ENCODE results near the gene ADORA2B.

ADORA2B gene

GRCh38 chr17:15967706-15968399 is 22.9 kb downstream of the ADORA2B start:
- no peak for ATAC-seq
- TF ChIP-seq PATZ1 (CRISPR knock-in tag; IDR thresholded peaks at IDR 0.05; ENCODE audit: borderline replicate concordance) (no peak), GLIS3 (CRISPR knock-in tag; IDR thresholded peaks at IDR 0.05) (no peak), CSRNP3 (CRISPR knock-in tag; IDR thresholded peaks at IDR 0.05) (no peak), ZNF8 (CRISPR knock-in tag; IDR thresholded peaks at IDR 0.05) (no peak), CSDC2 (CRISPR knock-in tag; IDR thresholded peaks at IDR 0.05) (no peak), TOX (CRISPR knock-in tag; IDR thresholded peaks at IDR 0.05; ENCODE audit: borderline replicate concordance) (no peak), ESRRG (CRISPR knock-in tag; IDR thresholded peaks at IDR 0.05) (no peak), ZFP3 (CRISPR knock-in tag; IDR thresholded peaks at IDR 0.05) (no peak), ARNTL (CRISPR knock-in tag; IDR thresholded peaks at IDR 0.05; ENCODE audit: borderline replicate concordance, low read depth) (no peak), BACH2 (CRISPR knock-in tag; IDR thresholded peaks at IDR 0.05; ENCODE audit: borderline replicate concordance) (no peak), ZFP30 (CRISPR knock-in tag; IDR thresholded peaks at IDR 0.05) (no peak), TSHZ2 (CRISPR knock-in tag; IDR thresholded peaks at IDR 0.05) (no peak)

- no peak for TF ChIP-seq CSRNP3 (CRISPR knock-in tag; IDR thresholded peaks at IDR 0.05)
- no peak for TF ChIP-seq CREB5 (CRISPR knock-in tag; IDR thresholded peaks at IDR 0.05; ENCODE audit: low read depth)
- TF ChIP-seq GLIS3 (CRISPR knock-in tag; IDR thresholded peaks at IDR 0.05): no peak
- TF ChIP-seq POU6F1 (CRISPR knock-in tag; IDR thresholded peaks at IDR 0.05; ENCODE audit: borderline replicate concordance, low read depth): no peak
- TF ChIP-seq TCF4 (CRISPR knock-in tag; IDR thresholded peaks at IDR 0.05; ENCODE audit: borderline replicate concordance): no peak
- no peak for TF ChIP-seq ZNF8 (CRISPR knock-in tag; IDR thresholded peaks at IDR 0.05)
- no peak for ATAC-seq
Observed at GRCh38 chr17:15969463-15969862, 24.5 kb downstream of the ADORA2B start.

GRCh38 chr17:15970500-15970899 is 25.6 kb downstream of the ADORA2B start:
- ATAC-seq: no peak
- no peak for TF ChIP-seq POU6F1 (CRISPR knock-in tag; IDR thresholded peaks at IDR 0.05; ENCODE audit: borderline replicate concordance, low read depth)
- no peak for TF ChIP-seq RARB (CRISPR knock-in tag; IDR thresholded peaks at IDR 0.05)
- TF ChIP-seq ZNF8 (CRISPR knock-in tag; IDR thresholded peaks at IDR 0.05): no peak
- no peak for TF ChIP-seq ZC3H10 (CRISPR knock-in tag; IDR thresholded peaks at IDR 0.05)
- TF ChIP-seq SNAI2 (CRISPR knock-in tag; IDR thresholded peaks at IDR 0.05): no peak
- TF ChIP-seq CREB5 (CRISPR knock-in tag; IDR thresholded peaks at IDR 0.05; ENCODE audit: low read depth): no peak
- TF ChIP-seq ZFP30 (CRISPR knock-in tag; IDR thresholded peaks at IDR 0.05): no peak
- TF ChIP-seq ZNF565 (CRISPR knock-in tag; conservative IDR thresholded peaks at IDR 0.05; ENCODE audit: low read depth): no peak
- TF ChIP-seq TCF4 (CRISPR knock-in tag; IDR thresholded peaks at IDR 0.05; ENCODE audit: borderline replicate concordance): no peak
- no peak for TF ChIP-seq ZFP3 (CRISPR knock-in tag; IDR thresholded peaks at IDR 0.05)
- no peak for TF ChIP-seq PATZ1 (CRISPR knock-in tag; IDR thresholded peaks at IDR 0.05; ENCODE audit: borderline replicate concordance)
- no peak for TF ChIP-seq TOX (CRISPR knock-in tag; IDR thresholded peaks at IDR 0.05; ENCODE audit: borderline replicate concordance)
- TF ChIP-seq ZNF70 (CRISPR knock-in tag; IDR thresholded peaks at IDR 0.05): no peak
- TF ChIP-seq CSDC2 (CRISPR knock-in tag; IDR thresholded peaks at IDR 0.05): no peak
